NCI-H1092 (cell line): ENCODE results near the gene MEIG1.
"Not testable (repeated sequence)": the region's sequence is repeated elsewhere in the genome, so short reads cannot be mapped to it uniquely, and the experiment has no call there.

Source experiments
- DNase-seq: peaks from one replicate; lab custom pipeline; 2025; lab: John Stamatoyannopoulos, UW

The MEIG1 gene, protein sequence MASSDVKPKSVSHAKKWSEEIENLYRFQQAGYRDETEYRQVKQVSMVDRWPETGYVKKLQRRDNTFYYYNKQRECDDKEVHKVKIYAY

DNA sequence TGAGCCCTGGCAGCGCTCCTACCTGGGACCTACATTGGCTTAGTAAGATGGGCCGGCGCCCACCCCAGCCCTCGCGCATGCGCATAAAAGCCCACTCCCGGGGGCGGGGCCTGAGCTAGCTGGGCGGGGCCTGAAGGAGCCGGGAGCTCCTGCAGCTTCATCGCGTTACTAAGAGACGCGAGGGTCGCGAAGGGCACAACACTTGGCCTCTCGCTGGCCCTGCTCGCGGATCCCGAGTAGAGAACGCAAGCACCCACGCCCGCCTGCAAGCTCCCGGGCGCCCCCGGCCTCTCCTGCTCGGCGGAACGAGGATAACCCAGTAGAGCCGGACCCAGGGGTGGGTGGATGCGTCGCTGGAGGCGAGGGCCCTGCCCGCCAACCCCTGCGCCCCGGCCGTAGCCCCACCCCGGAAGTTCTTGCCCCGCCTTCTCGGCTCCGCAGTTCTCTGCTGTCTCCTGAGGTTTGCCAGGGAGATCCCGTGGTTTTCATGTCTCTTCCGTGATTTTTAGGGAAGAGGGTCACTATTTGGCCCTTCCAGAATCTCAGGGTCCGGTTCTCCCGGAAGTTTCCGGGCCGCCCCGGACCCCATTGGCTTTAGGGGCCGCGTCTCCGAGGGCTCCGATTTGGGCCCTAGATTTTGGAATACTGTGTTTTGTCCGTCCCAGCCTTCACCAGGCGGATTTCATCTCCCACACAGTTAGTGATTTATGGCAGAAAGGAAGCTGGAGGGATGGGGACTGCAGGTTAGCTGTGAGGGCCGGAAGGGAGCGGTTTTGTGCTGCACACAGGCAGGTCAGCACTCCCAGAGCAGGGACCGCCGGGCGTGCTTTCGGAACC, at the start of gene MEIG1:
Gene MEIG1, plus strand, starts transcription at position 168 of the 837 bp plus-strand sequence. CDS start 7,081 bp downstream, outside the sequence.
- peak; percentile 81 for DNase-seq

GRCh38 chr10:14910953-14911352, 48.2 kb upstream of the MEIG1 start:
- DNase-seq, result no peak

DNA sequence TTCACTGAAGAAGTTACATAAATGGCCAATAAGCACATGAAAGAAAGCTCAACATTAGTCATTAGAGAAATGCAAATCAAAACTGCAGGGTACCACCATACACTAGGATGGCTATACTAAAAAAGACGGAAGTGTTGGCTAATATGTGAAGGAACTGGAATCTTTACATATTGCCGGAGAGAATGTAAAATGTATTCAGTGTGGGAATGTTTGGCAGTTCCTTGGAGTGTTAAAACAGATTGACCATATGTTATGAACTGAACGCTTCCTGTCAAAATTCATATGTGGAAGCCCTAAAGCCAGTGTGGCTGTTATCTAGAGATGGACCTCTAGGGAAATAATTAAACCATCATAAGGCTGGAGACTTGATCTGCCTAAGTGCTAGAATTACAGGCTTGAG, 47.4 kb upstream of the MEIG1 start:
- DNase-seq, result no peak

DNA sequence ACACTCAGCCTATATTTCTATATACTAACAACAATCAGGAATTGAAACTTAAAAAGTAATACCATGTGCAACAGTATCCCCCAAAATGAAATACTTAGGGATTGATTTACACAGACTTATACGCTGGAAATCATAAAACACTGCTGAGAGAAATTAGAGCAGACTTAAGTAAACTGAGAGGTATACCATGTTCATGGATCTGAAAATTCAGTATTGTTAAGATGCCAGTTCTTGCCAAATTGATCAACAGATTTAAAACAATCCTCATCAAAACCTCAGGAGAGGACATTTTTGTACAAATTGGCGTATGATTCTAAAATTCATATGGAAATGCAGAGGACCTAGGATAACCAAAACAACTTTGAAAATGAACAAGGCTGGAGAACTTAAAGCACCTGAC, 42.6 kb upstream of the MEIG1 start:
- DNase-seq, result no peak

GRCh38 chr10:14917827-14918226, 41.4 kb upstream of the MEIG1 start:
- DNase-seq, result no peak

DNA sequence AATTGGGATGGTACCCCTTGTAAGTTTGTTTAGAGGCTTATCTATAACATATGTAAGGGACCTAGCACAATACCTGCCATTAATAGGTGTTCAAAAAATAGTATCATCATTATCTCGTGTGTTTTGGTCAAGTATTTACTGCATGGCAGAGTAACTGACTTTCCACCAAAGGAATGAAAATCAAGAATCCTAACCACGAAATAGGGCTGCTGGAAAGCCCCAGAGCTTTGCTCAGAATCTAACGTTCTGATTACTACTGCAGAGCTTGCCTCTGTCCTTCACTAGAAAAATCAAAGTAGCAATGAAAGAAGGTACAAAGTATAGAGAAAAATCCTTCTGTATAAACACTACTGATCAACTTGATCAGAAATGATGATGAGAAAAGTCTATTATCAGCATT, 40.2 kb upstream of the MEIG1 start:
- DNase-seq, result no peak

GRCh38 chr10:14924013-14924412, 35.2 kb upstream of the MEIG1 start:
- DNase-seq, result no peak

DNA sequence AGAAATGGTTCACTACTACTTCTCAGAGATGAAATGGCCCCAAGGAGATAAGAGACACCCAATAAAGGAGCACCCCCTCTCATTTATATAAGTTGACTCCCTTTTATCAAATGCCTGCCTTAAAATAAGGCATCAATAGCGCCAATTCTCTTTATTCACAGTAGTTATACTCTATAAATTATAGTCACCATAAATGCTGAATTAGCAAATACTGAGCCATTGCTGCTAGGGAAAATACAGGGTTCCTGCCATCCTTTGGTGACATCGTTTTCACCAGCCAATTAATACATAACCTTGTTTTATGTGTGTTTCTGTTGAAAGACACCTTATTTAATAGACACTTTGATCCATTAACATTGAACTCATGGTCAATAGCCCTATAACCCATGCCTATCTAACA, 33.9 kb upstream of the MEIG1 start:
- no peak for DNase-seq

GRCh38 chr10:14926061-14926470, 33.1 kb upstream of the MEIG1 start:
- no peak for DNase-seq

- no peak for DNase-seq
These were observed 32.3 kb upstream of the MEIG1 start for GRCh38 chr10:14926722-14927416.

- no peak for DNase-seq
These were observed 28.6 kb upstream of the MEIG1 start for GRCh38 chr10:14930610-14931009.

GRCh38 chr10:14936584-14936983, 22.6 kb upstream of the MEIG1 start:
- DNase-seq, result no peak

DNA sequence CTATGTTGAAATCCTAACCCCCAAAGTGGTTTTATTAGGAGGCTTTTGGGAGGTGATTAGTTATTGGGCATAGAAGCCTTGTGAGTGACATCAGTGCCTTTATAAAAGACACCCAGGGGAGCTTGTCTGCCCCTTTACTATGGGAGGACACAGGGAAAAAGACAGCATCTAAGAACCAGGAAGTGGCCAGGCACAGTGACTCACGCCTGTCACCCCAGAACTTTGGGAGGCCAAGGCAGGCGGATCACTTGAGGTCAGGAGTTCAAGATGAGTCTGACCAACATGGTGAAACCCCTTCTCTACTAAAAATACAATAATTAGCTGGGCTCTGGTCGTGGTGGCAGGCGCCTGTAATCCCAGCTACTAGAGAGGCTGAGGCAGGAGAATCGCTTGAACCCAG, 20.2 kb upstream of the MEIG1 start:
- DNase-seq, result not testable (repeated sequence)

DNA sequence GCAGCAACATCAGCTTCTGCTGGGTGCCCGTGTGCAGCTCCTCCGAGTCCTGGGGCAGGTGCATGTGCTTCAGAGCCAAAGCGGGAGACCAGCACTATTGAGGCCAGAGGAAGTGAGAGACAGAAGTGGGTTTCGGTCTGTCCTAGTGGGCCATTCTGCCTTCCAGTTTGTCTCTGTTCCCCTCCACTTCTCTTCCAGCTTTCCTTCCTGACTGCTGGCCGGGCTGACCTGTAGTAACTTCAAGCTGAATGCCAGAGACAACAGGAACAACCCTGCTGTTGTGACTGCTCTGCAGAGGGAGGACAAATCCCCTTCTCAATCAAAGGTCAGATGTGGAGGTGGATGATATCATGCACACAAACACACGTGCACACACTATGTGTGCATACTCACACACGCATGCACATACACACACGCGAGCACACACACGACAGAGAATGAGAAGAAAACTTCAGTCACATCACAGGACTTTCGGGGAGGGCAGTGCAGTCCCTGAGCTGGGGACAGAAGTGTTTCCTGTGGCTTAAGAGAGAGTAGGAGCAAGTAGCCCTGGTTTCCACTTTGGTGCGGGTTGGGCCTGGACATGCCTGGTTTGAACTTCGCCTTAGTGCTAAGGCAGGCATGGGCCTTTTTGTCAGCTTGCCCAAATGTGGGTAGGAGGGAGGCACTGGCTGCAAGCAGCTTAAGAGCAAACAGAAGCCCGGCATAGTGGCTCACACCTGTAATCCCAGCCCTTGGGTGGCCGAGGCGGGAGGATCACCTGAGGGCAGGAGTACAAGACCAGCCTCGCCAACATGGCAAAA, 16.8 kb upstream of the MEIG1 start:
- DNase-seq, result not testable (repeated sequence)

DNA sequence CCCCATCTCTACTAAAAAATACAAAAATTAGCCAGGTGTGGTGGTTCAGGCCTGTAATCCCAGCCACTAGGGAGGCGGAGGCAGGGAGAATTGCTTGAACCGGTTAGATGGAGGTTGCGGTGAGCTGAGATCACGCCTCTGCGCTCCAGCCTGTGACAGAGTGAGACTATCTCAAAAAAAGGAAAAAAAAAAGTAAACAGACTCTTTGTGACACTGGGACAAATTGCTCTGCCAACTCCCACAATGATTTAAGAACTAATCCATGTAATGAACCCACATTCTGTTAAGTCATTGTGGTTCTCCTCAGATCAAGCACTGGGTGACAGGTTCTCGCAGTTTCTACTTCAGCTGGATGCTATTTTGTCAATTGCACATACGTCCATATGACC, 16.2 kb upstream of the MEIG1 start:
- DNase-seq, result not testable (repeated sequence)

GRCh38 chr10:14945108-14945507, 14.1 kb upstream of the MEIG1 start:
- DNase-seq, result no peak

DNA sequence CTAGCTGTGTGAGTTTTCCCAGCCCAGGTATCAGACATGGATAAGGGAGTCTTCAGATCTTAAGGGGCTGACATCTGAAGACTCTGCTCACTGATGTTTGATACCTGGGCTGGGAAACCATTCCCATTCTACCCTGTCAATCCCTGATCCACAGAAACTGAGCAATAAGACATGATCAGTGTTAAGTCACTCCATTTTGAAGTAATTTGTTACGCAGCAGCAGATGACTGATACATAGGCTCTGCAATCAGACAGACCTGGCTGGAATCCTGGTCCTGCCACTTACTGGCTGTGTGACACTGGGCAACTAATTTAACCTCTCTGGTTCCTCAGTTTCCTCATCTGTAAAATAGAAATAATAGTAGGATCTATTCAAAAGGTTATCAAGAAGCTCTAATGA, 11.9 kb upstream of the MEIG1 start:
- DNase-seq, result no peak

- no peak for DNase-seq
These were observed 9.9 kb upstream of the MEIG1 start for GRCh38 chr10:14949291-14949690.

DNA sequence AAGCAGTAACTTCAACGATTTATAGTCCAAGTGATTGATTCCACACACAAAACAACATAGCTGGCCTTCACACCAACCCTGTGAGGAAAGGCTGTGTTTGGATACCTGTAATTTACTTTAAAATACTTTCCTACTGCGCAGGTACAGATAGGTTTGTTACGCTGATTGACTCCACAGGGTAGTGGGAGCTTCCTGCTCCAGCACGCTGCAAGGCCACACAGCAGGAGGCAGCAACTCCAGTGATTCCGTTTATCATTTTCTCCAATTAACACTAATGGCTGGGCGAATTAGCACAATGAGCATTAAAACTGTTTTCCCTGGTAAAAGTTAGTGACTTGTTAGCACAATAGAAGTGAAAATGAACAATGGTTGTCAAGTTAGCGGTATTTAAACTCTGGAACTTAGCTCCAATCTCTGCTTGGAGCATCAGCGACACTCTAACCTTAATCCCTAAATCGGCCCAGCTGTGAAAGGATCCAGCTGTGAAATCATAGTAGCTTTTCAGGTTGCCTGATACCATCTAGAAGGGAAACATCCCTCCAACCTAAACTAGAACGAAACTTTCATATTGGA, 6.3 kb upstream of the MEIG1 start:
- no peak for DNase-seq

- DNase-seq, result no peak
These were observed 5.7 kb upstream of the MEIG1 start for GRCh38 chr10:14953424-14954000.

- DNase-seq, result peak; percentile 83
These were observed 5.0 kb upstream of the MEIG1 start, which contains the start of gene DCLRE1C for GRCh38 chr10:14954001-14954770. Gene DCLRE1C (minus strand): TSS chr10:14954096. CDS start chr10:14954010, 86 bp downstream.
